Testis (tissue), 3 donors: ENCODE results near the gene MYLK. TPM values are rescaled to one million over a fixed set of nuclear protein-coding genes. Genes with fewer than 3 reads are reported as not detected.

Experiments used
- DNase-seq: peaks from one replicate; pipeline ENCODE4 v3.0.0-alpha.2; 2019
- H3K27ac ChIP-seq, 2 donors: fragments of 200-600 bp; sonication (generic); one replicate each; pipeline ENCODE4 v1.5.1; 2019
- H3K27me3 ChIP-seq: fragments of 200-600 bp; sonication (generic); one replicate; pipeline ENCODE4 v1.5.1; 2019
- H3K36me3 ChIP-seq: fragments of 200-600 bp; sonication (generic); one replicate; pipeline ENCODE4 v1.5.1; 2017; ENCODE audit warnings: low read depth; ENCODE audit errors: missing control alignments
- H3K4me1 ChIP-seq: fragments of 200-600 bp; sonication (generic); one replicate; pipeline ENCODE4 v1.5.1; 2019
- H3K4me3 ChIP-seq, 2 donors: fragments of 200-600 bp; sonication (generic); one replicate each; pipeline ENCODE4 v1.5.1; 2017 to 2019
- H3K9me3 ChIP-seq: fragments of 200-600 bp; sonication (generic); one replicate; pipeline ENCODE4 v1.5.1; 2017
- CTCF ChIP-seq, 3 experiments: fragments of 450-650 bp in 2 of 3; fragments of 200-600 bp in 1 of 3; sonication (generic) in 1 of 3; IDR thresholded peaks; one replicate each; pipeline ENCODE4 v1.5.1; 2016 to 2019; ENCODE audit warnings: antibody characterized with exemption in 3 of 3, mild to moderate bottlenecking in 2 of 3, moderate library complexity in 1 of 3
- POLR2A ChIP-seq: fragments of 450-650 bp; IDR thresholded peaks from one replicate; pipeline ENCODE4 v1.6.1; 2017; ENCODE audit warnings: antibody characterized with exemption, mild to moderate bottlenecking, moderate library complexity
- WGBS, 2 donors: methylation state at CpG; one replicate each; pipeline ENCODE4 v1.1.5; 2018; 5-methylcytosine and 5-hydroxymethylcytosine counted together
- intact Hi-C: fragments of 100-400 bp; cut with DNase I; formaldehyde crosslinking; loops from one replicate; pipeline ENCODE4 v1.15.1; 2023; ENCODE audit warnings: low total_unique reads
- polyA plus RNA-seq: library from polyadenylated mRNA; stranded (reverse); fragments of 350-450 nt; fragmentation: Illumina TruSeq; extraction: RNeasy Lipid Tissue Mini Kit (QIAGEN cat#74804); gene quantifications from one replicate; pipeline ENCODE4 v1.2.3, GENCODE V29; 2014; ENCODE audit warnings: low read depth, low replicate concordance; ENCODE audit not compliant: insufficient read depth
- total RNA-seq, 2 donors: library from RNA; depleted of rRNA; stranded (reverse); fragments of >200 nt; gene quantifications; one replicate each; pipeline ENCODE4 v1.2.3, GENCODE V29; 2016

The MYLK gene
- total and polyA plus RNA-seq, 3 donors from 2014 or later, result 130 to 168 (median 151) TPM

- no peaks in the 10 kb centered on the region for H3K9me3 ChIP-seq
- DNase-seq, result no peak
- WGBS, 2 donors, result 67 to 81% methylated on average over 4 of the region's 4 CpGs
- TF ChIP-seq CTCF (IDR thresholded peaks at IDR 0.05) (no peak), POLR2A (no peak)
- intact Hi-C loops, result no loop called here
- H3K4me3 ChIP-seq, result no peak overlapping the region
- peaks cover 90% of the 10 kb centered on the region for H3K4me1 ChIP-seq
- H3K27me3 ChIP-seq, result no peaks in the 10 kb centered on the region
- H3K27ac ChIP-seq, result peak overlapping the region; percentile 81 to 89
- H3K36me3 ChIP-seq, result no peaks in the 10 kb centered on the region
These were observed 248.4 kb downstream of the MYLK start for GRCh38 chr3:123635717-123636116.

GRCh38 chr3:123635217-123635616 is 248.9 kb downstream of the MYLK start:
- DNase-seq, result no peak
- TF ChIP-seq CTCF (IDR thresholded peaks at IDR 0.05), result no peak
- TF ChIP-seq POLR2A, result no peak
- Histone ChIP-seq H3K9me3 (no peaks in the 10 kb centered on the region), H3K27me3 (no peaks in the 10 kb centered on the region), H3K36me3 (no peaks in the 10 kb centered on the region), H3K4me3 (no peak overlapping the region), H3K4me1 (peaks cover 86% of the 10 kb centered on the region), H3K27ac (peak overlapping the region; percentile 81 to 89)
- intact Hi-C loops, result no loop called here
- WGBS, 2 donors, result 86 to 100% methylated on average over 2 to 4 of the region's 4 CpGs

GRCh38 chr3:123634149-123635051 is 249.7 kb downstream of the MYLK start:
- WGBS, 2 donors, result 69 to 71% methylated on average over 11 to 15 of the region's 15 CpGs
- H3K4me3 ChIP-seq, result no peak overlapping the region
- no peak for TF ChIP-seq POLR2A
- no peak for TF ChIP-seq CTCF (IDR thresholded peaks at IDR 0.05)
- no peaks in the 10 kb centered on the region for H3K9me3 ChIP-seq
- H3K36me3 ChIP-seq, result no peaks in the 10 kb centered on the region
- peak overlapping the region; percentile 81 to 89 for H3K27ac ChIP-seq
- DNase-seq, result no peak
- H3K4me1 ChIP-seq, result peaks cover 78% of the 10 kb centered on the region
- intact Hi-C loops, result no loop called here
- no peaks in the 10 kb centered on the region for H3K27me3 ChIP-seq

- Histone ChIP-seq H3K27me3 (no peaks in the 10 kb centered on the region), H3K36me3 (no peaks in the 10 kb centered on the region), H3K4me3 (no peak overlapping the region), H3K27ac (peak overlapping the region; percentile 81 to 89), H3K9me3 (no peaks in the 10 kb centered on the region), H3K4me1 (peaks cover 71% of the 10 kb centered on the region)
- intact Hi-C loops, result no loop called here
- DNase-seq, result no peak
- TF ChIP-seq CTCF (IDR thresholded peaks at IDR 0.05) (no peak), POLR2A (no peak)
- 63 to 89% methylated on average over 2 of the region's 2 CpGs for WGBS, 2 donors
These were observed 250.6 kb downstream of the MYLK start for GRCh38 chr3:123633530-123633929.
